Cardiac muscle cell (in vitro differentiated cells and primary cell): ENCODE data around the gene C16orf96. TPM values are rescaled to one million over a fixed set of nuclear protein-coding genes. Genes with fewer than 3 reads are reported as not detected.

Source experiments
- DNase-seq, 2 donors: peaks; one replicate each; pipeline versions ENCODE4 v3.0.0 to v3.0.0-alpha.2; 2010 to 2017; ENCODE audit warnings: low read depth in 1 of 2, low spot score in 1 of 2
- H3K27ac ChIP-seq: fragments of 200-600 bp; sonication (generic); 2 replicates; pipeline ENCODE4 v1.5.1; 2016
- H3K27me3 ChIP-seq: fragments of 200-600 bp; sonication (generic); 2 replicates; pipeline ENCODE4 v1.6.0; 2016; ENCODE audit warnings: control low read depth
- H3K36me3 ChIP-seq: fragments of 200-600 bp; sonication (generic); 2 replicates; pipeline ENCODE4 v1.5.1; 2016; ENCODE audit warnings: control low read depth
- H3K4me1 ChIP-seq: fragments of 200-600 bp; sonication (generic); 2 replicates; pipeline ENCODE4 v1.8.1; 2017; ENCODE audit warnings: low read depth, mild to moderate bottlenecking, mixed run types
- H3K4me3 ChIP-seq: fragments of 200-600 bp; sonication (generic); 2 replicates; pipeline ENCODE4 v1.5.1; 2016; ENCODE audit warnings: mild to moderate bottlenecking
- H3K9me3 ChIP-seq: fragments of 200-600 bp; sonication (generic); 2 replicates; pipeline ENCODE4 v1.5.1; 2017; ENCODE audit warnings: low read depth, mild to moderate bottlenecking, control low read depth
- CTCF ChIP-seq: IDR thresholded peaks from 2 replicates; pipeline ENCODE4 v1.5.1; 2012; ENCODE audit warnings: low read depth, mild to moderate bottlenecking, low read length
- polyA plus RNA-seq: library from polyadenylated mRNA; unstranded; fragments of >200 nt; fragmentation: Nextera tagmentation; extraction: Ambion mirVana; gene quantifications from 2 replicates; pipeline ENCODE4 v1.2.1, GENCODE V29; 2016
- total RNA-seq: library from RNA; depleted of rRNA; stranded (reverse); fragments of >200 nt; gene quantifications from 2 replicates; pipeline ENCODE4 v1.2.3, GENCODE V29; 2016

Gene C16orf96
- total and polyA plus RNA-seq, 2 experiments from 2014 or later, result 0.39 to 3.6 TPM

- no peak for TF ChIP-seq CTCF
- Histone ChIP-seq H3K9me3 (no peaks in the 10 kb centered on the region), H3K27me3 (no peaks in the 10 kb centered on the region), H3K36me3 (peaks cover 2% of the 10 kb centered on the region), H3K4me3 (no peak overlapping the region), H3K4me1 (peaks cover 5% of the 10 kb centered on the region), H3K27ac (no peak overlapping the region)
- no peak for DNase-seq
Measured at GRCh38 chr16:4534151-4534790, 21.9 kb upstream of the C16orf96 start.

- Histone ChIP-seq H3K27me3 (no peaks in the 10 kb centered on the region), H3K9me3 (no peaks in the 10 kb centered on the region), H3K4me1 (no peaks in the 10 kb centered on the region), H3K36me3 (peaks cover 2% of the 10 kb centered on the region), H3K4me3 (no peak overlapping the region), H3K27ac (no peak overlapping the region)
- TF ChIP-seq CTCF, result no peak
- DNase-seq, result no peak
Measured at GRCh38 chr16:4535627-4536108, 20.5 kb upstream of the C16orf96 start.

DNA sequence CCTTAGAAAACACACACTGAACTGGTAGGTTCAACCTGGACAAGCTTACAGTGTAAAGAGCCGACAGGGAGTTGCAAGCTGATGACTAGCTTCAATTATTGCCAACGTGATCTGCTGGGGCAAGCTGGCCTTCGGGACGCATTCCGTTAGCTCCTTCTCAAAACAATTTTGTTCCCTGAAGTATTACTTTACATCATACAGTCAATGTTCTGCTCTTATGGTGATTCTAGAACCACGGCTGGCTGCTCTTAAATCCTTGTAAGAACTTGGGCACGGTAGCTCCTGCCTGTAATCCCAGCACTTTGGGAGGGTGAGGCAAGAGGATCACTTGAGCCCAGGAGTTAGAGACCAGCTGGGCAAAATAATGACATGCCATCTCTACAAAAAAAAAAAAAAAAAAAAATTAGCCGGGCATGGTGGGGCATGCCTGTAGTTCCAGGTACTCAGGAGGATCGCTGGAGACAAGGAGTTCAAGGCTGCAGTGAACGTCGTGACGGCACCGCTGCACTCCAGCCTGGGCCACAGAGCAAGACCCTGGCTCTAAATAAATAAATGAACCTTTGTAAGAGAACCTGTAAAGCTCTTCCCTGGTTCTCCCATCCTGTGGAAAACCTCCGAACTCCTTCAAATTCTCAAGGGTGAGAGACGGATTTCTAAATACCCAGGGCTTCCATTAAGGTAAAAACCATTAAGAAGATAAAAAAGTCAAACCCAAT, 19.6 kb upstream of the C16orf96 start:
- DNase-seq, result no peak
- H3K27me3 ChIP-seq, result no peaks in the 10 kb centered on the region
- H3K4me1 ChIP-seq, result no peaks in the 10 kb centered on the region
- no peaks in the 10 kb centered on the region for H3K9me3 ChIP-seq
- H3K27ac ChIP-seq, result no peak overlapping the region
- no peak for TF ChIP-seq CTCF
- no peak overlapping the region for H3K4me3 ChIP-seq
- peaks cover 2% of the 10 kb centered on the region for H3K36me3 ChIP-seq

- Histone ChIP-seq H3K4me3 (peak overlapping the region; percentile 89), H3K27me3 (no peaks in the 10 kb centered on the region), H3K4me1 (no peaks in the 10 kb centered on the region), H3K36me3 (no peaks in the 10 kb centered on the region), H3K27ac (peak overlapping the region; percentile 86), H3K9me3 (no peaks in the 10 kb centered on the region)
- TF ChIP-seq CTCF, result no peak
- peak; percentile 25 to 35 for DNase-seq
Measured at GRCh38 chr16:4537376-4538343, 18.5 kb upstream of the C16orf96 start.

GRCh38 chr16:4538350-4539235, 17.5 kb upstream of the C16orf96 start, which contains the start of gene CDIP1:
Gene CDIP1 (minus strand): TSS chr16:4538773. CDS start chr16:4514130, 24,643 bp downstream.
- H3K4me1 ChIP-seq, result no peaks in the 10 kb centered on the region
- no peaks in the 10 kb centered on the region for H3K36me3 ChIP-seq
- peak within 1 kb of the TSS; percentile 86 for H3K27ac ChIP-seq
- no peaks in the 10 kb centered on the region for H3K9me3 ChIP-seq
- H3K27me3 ChIP-seq, result no peaks in the 10 kb centered on the region
- peak; percentile 95 to 98 for DNase-seq
- H3K4me3 ChIP-seq, result peak within 1 kb of the TSS; percentile 89
- peak; percentile 6 for TF ChIP-seq CTCF
